ENCODE results near the gene PAM. TPM values are rescaled to one million over a fixed set of nuclear protein-coding genes. Genes with fewer than 3 reads are reported as not detected.

Gene PAM
- total and polyA plus RNA-seq, 4 donors, result 8.2 to 27.5 (median 13.7) TPM

- Histone ChIP-seq H3K9me3 (ENCODE audit: control insufficient read depth in 4 of 4, low read length in 3 of 4) (no peaks in the 10 kb centered on the region), H3K36me3 (ENCODE audit: control insufficient read depth in 4 of 4, insufficient read depth in 3 of 4, low read depth in 1 of 4, low read length in 3 of 4) (no peaks in the 10 kb centered on the region), H3K27ac (ENCODE audit: low read depth in 1 of 2, low read length in 2 of 2) (no peak overlapping the region), H3K4me1 (ENCODE audit: control insufficient read depth in 4 of 4, insufficient read depth in 4 of 4, low read length in 3 of 4) (no peaks in the 10 kb centered on the region), H3K4me3 (ENCODE audit: low read depth in 1 of 3, low read length in 3 of 3) (no peak overlapping the region), H3K9ac (ENCODE audit: low read depth in 1 of 2, low read length in 2 of 2) (no peak overlapping the region), H3K27me3 (ENCODE audit: control insufficient read depth in 4 of 4, insufficient read depth in 4 of 4, low read length in 3 of 4) (no peaks in the 10 kb centered on the region)
- no peak for TF ChIP-seq HNF4G (IDR thresholded peaks at IDR 0.05)
- TF ChIP-seq, protein P1, sequence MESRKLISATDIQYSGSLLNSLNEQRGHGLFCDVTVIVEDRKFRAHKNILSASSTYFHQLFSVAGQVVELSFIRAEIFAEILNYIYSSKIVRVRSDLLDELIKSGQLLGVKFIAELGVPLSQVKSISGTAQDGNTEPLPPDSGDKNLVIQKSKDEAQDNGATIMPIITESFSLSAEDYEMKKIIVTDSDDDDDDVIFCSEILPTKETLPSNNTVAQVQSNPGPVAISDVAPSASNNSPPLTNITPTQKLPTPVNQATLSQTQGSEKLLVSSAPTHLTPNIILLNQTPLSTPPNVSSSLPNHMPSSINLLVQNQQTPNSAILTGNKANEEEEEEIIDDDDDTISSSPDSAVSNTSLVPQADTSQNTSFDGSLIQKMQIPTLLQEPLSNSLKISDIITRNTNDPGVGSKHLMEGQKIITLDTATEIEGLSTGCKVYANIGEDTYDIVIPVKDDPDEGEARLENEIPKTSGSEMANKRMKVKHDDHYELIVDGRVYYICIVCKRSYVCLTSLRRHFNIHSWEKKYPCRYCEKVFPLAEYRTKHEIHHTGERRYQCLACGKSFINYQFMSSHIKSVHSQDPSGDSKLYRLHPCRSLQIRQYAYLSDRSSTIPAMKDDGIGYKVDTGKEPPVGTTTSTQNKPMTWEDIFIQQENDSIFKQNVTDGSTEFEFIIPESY (IDR thresholded peaks at IDR 0.05), result no peak
- no peak for TF ChIP-seq EGR1 (IDR thresholded peaks at IDR 0.05; ENCODE audit: low read depth in 2 of 2)
- no peak for TF ChIP-seq YY1 (IDR thresholded peaks at IDR 0.05)
- no peak for TF ChIP-seq MAX (IDR thresholded peaks at IDR 0.05)
- no peak for TF ChIP-seq HNF4A (conservative IDR thresholded peaks at IDR 0.05)
- no peak for TF ChIP-seq JUND (IDR thresholded peaks at IDR 0.05)
- TF ChIP-seq CTCF (IDR thresholded peaks at IDR 0.05; ENCODE audit: low read depth, low read length, missing input control), result no peak
- no peak for TF ChIP-seq ATF3 (IDR thresholded peaks at IDR 0.05)
- TF ChIP-seq FOXA2 (IDR thresholded peaks at IDR 0.05), result no peak
- no peak for TF ChIP-seq NR2F2 (IDR thresholded peaks at IDR 0.05)
- no peak for TF ChIP-seq TAF1 (conservative IDR thresholded peaks at IDR 0.05)
- TF ChIP-seq GABPA (IDR thresholded peaks at IDR 0.05 in 1 of 2, conservative IDR thresholded peaks at IDR 0.05 in 1 of 2), result no peak
- TF ChIP-seq, protein P2, sequence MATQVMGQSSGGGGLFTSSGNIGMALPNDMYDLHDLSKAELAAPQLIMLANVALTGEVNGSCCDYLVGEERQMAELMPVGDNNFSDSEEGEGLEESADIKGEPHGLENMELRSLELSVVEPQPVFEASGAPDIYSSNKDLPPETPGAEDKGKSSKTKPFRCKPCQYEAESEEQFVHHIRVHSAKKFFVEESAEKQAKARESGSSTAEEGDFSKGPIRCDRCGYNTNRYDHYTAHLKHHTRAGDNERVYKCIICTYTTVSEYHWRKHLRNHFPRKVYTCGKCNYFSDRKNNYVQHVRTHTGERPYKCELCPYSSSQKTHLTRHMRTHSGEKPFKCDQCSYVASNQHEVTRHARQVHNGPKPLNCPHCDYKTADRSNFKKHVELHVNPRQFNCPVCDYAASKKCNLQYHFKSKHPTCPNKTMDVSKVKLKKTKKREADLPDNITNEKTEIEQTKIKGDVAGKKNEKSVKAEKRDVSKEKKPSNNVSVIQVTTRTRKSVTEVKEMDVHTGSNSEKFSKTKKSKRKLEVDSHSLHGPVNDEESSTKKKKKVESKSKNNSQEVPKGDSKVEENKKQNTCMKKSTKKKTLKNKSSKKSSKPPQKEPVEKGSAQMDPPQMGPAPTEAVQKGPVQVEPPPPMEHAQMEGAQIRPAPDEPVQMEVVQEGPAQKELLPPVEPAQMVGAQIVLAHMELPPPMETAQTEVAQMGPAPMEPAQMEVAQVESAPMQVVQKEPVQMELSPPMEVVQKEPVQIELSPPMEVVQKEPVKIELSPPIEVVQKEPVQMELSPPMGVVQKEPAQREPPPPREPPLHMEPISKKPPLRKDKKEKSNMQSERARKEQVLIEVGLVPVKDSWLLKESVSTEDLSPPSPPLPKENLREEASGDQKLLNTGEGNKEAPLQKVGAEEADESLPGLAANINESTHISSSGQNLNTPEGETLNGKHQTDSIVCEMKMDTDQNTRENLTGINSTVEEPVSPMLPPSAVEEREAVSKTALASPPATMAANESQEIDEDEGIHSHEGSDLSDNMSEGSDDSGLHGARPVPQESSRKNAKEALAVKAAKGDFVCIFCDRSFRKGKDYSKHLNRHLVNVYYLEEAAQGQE (IDR thresholded peaks at IDR 0.05), result no peak
- TF ChIP-seq FOXA1 (IDR thresholded peaks at IDR 0.05), result no peak
- no peak for TF ChIP-seq RAD21 (IDR thresholded peaks at IDR 0.05)
- TF ChIP-seq SP1 (IDR thresholded peaks at IDR 0.05), result no peak
- TF ChIP-seq RXRA (IDR thresholded peaks at IDR 0.05), result no peak
- no peak for DNase-seq (ENCODE audit: low spot score)
- 95% methylated on average over 2 of the region's 2 CpGs for WGBS
Measured at GRCh38 chr5:102924963-102925362, 169.9 kb downstream of the PAM start.
